ENCODE results near the gene MNT. TPM values are rescaled to one million over a fixed set of nuclear protein-coding genes. Genes with fewer than 3 reads are reported as not detected.

MNT gene
- total RNA-seq, 1 experiment from 2014 or later = 24.4 TPM

DNA sequence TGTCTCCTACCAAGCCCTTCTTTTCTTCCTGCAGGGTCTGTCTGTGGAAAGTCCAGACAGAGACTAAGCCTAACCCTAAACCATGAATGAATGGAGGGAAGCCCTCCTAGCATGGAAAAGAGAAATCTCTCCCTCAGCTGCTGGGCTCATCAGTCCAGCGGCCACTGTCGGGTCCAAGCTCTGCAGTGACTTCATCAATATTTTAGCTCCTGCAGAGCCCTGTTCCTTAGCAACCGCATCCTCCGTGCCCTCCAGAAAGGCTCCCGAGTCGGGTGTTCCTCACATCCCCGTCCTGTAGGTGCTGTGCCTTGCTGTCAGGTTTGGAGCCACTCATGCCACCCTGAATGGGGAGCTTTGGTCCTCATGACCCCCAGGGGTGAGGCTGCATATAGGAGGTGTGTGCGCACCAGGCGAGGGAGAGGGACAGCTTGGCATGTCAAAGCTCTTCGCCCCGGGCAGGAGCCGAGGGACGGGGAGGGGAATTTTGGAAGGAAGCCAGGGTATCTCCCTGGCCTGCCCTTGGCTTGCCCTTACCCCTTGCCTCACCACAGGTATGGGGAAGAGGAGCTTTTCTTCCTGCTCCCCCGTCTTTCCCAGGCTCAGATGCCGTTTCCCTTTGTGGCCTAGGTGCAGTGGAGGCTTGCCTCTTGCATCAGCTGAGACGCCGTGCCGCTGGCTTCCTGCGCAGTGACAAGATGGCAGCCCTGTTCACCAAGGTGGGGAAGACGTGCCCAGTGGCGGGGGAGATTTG, 39.7 kb downstream of the MNT start:
- peaks cover 12% of the 10 kb centered on the region for H3K36me3 Mint-ChIP-seq (ENCODE audit: insufficient read depth, unreplicated experiment)
- H3K27ac Mint-ChIP-seq (ENCODE audit: unreplicated experiment) = no peak overlapping the region
- Histone ChIP-seq H3K36me3 (ENCODE audit: control insufficient read depth, insufficient read depth, low read length) (no peaks in the 10 kb centered on the region; the same call in 1 of the 2 replicates), H3K4me3 (ENCODE audit: low read depth, low read length) (no peak overlapping the region), H3K9me3 (no peaks in the 10 kb centered on the region), H3K27me3 (replicated peaks; ENCODE audit: control insufficient read depth, insufficient read depth, low read length) (no peaks in the 10 kb centered on the region), H3K4me1 (no peaks in the 10 kb centered on the region)
- BruUV-seq (replicated peaks) = no TSS peak
- no peaks in the 10 kb centered on the region for H3K4me1 Mint-ChIP-seq (ENCODE audit: low read depth, unreplicated experiment)
- CTCF ChIA-PET = interaction anchor here (0.6 to 1.2 kb wide), 4 partner anchors 8 to 55 kb away, joined by 3 to 4 read pairs (median 3); no protein-coding TSS in a partner anchor
- POLR2A ChIA-PET = interaction anchor here (0.5 to 0.8 kb wide), 2 partner anchors 8 to 311 kb away, joined by 3 to 5 read pairs; no protein-coding TSS in a partner anchor
- no peak overlapping the region for H3K4me3 Mint-ChIP-seq (ENCODE audit: unreplicated experiment)
- H3K9me3 Mint-ChIP-seq (ENCODE audit: unreplicated experiment) = no peaks in the 10 kb centered on the region
- H3K27me3 Mint-ChIP-seq (ENCODE audit: insufficient read depth, unreplicated experiment) = no peaks in the 10 kb centered on the region
- intact Hi-C loops (cut with micrococcal nuclease; ENCODE audit: unreplicated experiment) = no loop called here
- TF ChIP-seq, protein P1, sequence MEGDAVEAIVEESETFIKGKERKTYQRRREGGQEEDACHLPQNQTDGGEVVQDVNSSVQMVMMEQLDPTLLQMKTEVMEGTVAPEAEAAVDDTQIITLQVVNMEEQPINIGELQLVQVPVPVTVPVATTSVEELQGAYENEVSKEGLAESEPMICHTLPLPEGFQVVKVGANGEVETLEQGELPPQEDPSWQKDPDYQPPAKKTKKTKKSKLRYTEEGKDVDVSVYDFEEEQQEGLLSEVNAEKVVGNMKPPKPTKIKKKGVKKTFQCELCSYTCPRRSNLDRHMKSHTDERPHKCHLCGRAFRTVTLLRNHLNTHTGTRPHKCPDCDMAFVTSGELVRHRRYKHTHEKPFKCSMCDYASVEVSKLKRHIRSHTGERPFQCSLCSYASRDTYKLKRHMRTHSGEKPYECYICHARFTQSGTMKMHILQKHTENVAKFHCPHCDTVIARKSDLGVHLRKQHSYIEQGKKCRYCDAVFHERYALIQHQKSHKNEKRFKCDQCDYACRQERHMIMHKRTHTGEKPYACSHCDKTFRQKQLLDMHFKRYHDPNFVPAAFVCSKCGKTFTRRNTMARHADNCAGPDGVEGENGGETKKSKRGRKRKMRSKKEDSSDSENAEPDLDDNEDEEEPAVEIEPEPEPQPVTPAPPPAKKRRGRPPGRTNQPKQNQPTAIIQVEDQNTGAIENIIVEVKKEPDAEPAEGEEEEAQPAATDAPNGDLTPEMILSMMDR (IDR thresholded peaks at IDR 0.05; ENCODE audit: insufficient read depth in 1 of 2, low read depth in 1 of 2, low read length in 1 of 2, severe bottlenecking in 1 of 2, unreplicated experiment in 1 of 2) = no peak
- DNase-seq = no peak

DNA sequence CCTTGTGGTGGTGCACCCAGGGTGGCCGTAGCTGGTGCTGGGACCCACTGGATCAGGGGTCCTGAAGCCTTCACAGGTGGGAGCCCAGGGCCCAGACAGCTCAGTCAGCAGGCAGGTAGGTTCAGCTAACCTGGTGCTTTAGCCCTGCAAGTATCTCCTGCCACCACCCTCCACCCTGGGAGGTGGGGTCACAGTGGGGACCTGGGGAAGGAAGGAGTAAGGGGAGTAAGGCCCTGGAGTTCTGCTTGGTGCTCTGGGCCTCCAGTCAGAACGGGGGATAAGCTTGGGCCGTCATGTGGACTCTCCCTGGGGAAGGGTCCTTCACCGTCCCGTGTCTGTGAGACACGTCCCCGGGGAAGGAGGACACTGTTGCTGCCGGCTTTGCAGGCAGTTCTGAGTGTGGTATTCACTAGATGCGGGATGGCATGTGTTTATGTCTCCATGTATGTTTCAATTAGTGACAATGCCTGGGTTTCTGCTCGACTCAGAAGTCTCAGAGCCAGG, 42.9 kb downstream of the MNT start:
- Mint-ChIP-seq H3K9me3 (ENCODE audit: unreplicated experiment) (no peaks in the 10 kb centered on the region), H3K27me3 (ENCODE audit: insufficient read depth, unreplicated experiment) (no peaks in the 10 kb centered on the region), H3K27ac (ENCODE audit: unreplicated experiment) (no peak overlapping the region), H3K4me1 (ENCODE audit: low read depth, unreplicated experiment) (no peaks in the 10 kb centered on the region), H3K4me3 (ENCODE audit: unreplicated experiment) (no peak overlapping the region), H3K36me3 (ENCODE audit: insufficient read depth, unreplicated experiment) (peaks cover 12% of the 10 kb centered on the region)
- no peak for DNase-seq
- Histone ChIP-seq H3K36me3 (ENCODE audit: control insufficient read depth, insufficient read depth, low read length) (no peaks in the 10 kb centered on the region; the same call in 1 of the 2 replicates), H3K4me1 (peaks cover 4% of the 10 kb centered on the region; the same call in 1 of the 2 replicates), H3K9me3 (no peaks in the 10 kb centered on the region), H3K27me3 (replicated peaks; ENCODE audit: control insufficient read depth, insufficient read depth, low read length) (no peaks in the 10 kb centered on the region), H3K4me3 (ENCODE audit: low read depth, low read length) (no peak overlapping the region)
- CTCF ChIA-PET = interaction anchor here (0.9 kb wide), 1 partner anchor 58 kb away, joined by 4 read pairs; no protein-coding TSS in a partner anchor
- POLR2A ChIA-PET = no interaction called here
- intact Hi-C loops (cut with micrococcal nuclease; ENCODE audit: unreplicated experiment) = no loop called here
- BruUV-seq (replicated peaks) = no TSS peak
- TF ChIP-seq, protein P1 (IDR thresholded peaks at IDR 0.05; ENCODE audit: insufficient read depth in 1 of 2, low read depth in 1 of 2, low read length in 1 of 2, severe bottlenecking in 1 of 2, unreplicated experiment in 1 of 2) = no peak

DNA sequence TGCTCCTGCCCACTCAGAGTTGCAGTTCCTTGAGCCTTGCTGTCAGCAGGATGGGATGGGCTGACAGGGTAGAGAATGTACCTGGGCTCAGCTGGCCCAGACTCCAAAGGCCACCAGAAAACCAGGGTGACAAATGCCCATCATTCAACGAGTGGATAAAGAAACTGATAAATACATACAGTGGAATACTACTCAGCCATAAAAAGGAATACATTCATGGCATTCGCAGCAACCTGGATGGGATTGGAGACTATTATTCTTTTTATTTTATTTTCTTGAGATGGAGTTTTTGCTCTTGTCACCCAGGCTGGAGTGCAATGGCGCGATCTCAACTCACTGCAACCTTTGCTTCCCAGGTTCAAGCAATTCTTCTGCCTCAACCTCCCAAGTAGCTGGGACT, 43.6 kb downstream of the MNT start:
- ChIA-PET CTCF (no interaction called here), POLR2A (no interaction called here)
- no peaks in the 10 kb centered on the region for H3K27me3 Mint-ChIP-seq (ENCODE audit: insufficient read depth, unreplicated experiment)
- peaks cover 6% of the 10 kb centered on the region; the same call in 1 of the 2 replicates for H3K4me1 ChIP-seq
- no peaks in the 10 kb centered on the region; the same call in 1 of the 2 replicates for H3K36me3 ChIP-seq (ENCODE audit: control insufficient read depth, insufficient read depth, low read length)
- no peak overlapping the region for H3K27ac Mint-ChIP-seq (ENCODE audit: unreplicated experiment)
- H3K9me3 Mint-ChIP-seq (ENCODE audit: unreplicated experiment) = no peaks in the 10 kb centered on the region
- TF ChIP-seq, protein P1 (IDR thresholded peaks at IDR 0.05; ENCODE audit: insufficient read depth in 1 of 2, low read depth in 1 of 2, low read length in 1 of 2, severe bottlenecking in 1 of 2, unreplicated experiment in 1 of 2) = no peak
- intact Hi-C loops (cut with micrococcal nuclease; ENCODE audit: unreplicated experiment) = no loop called here
- no TSS peak for BruUV-seq (replicated peaks)
- no peak overlapping the region for H3K4me3 ChIP-seq (ENCODE audit: low read depth, low read length)
- DNase-seq = no peak
- no peak overlapping the region for H3K4me3 Mint-ChIP-seq (ENCODE audit: unreplicated experiment)
- H3K36me3 Mint-ChIP-seq (ENCODE audit: insufficient read depth, unreplicated experiment) = peaks cover 7% of the 10 kb centered on the region
- H3K9me3 ChIP-seq = no peaks in the 10 kb centered on the region
- H3K27me3 ChIP-seq (replicated peaks; ENCODE audit: control insufficient read depth, insufficient read depth, low read length) = no peaks in the 10 kb centered on the region
- no peaks in the 10 kb centered on the region for H3K4me1 Mint-ChIP-seq (ENCODE audit: low read depth, unreplicated experiment)

Data from Caco-2 (cell line).